AG09309 (cell line): ENCODE measurements around the gene METTL25.

Experiments
- DNase-seq: peaks from one replicate; pipeline ENCODE4 v3.0.0-alpha.2; 2010; ENCODE audit warnings: low read depth
- H3K4me3 ChIP-seq: 2 replicates; pipeline ENCODE4 v1.5.1; 2011; ENCODE audit warnings: mild to moderate bottlenecking, low read depth, low read length, moderate library complexity; ENCODE audit not compliant: control insufficient read depth
- TF ChIP-seq, protein P1 (sequence below): IDR thresholded peaks from 2 replicates; pipeline ENCODE4 v1.5.1; 2011; ENCODE audit warnings: mild to moderate bottlenecking, low read depth, low read length, inconsistent platforms; ENCODE audit not compliant: insufficient read depth, control insufficient read depth; ENCODE audit errors: missing control alignments

METTL25 gene

DNA sequence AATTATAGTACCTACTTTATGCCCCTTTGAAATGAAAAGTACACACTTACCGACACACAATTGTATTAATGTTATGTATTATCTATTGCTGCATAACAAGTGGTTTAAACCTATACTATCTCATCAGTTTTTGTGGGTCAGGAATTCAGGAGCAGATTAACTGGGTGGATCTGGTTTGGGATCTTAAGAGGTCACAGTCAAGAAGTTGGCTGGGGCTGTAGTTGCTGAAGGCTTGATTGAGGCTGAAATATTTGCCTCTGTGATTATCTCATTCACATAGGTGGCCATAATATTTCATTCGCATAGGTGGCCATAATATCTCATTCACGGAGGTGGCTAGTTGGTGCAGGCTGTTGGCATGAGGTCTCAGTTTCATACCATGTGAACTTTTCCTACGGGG lies 5.7 kb downstream of the METTL25 start:
- TF ChIP-seq, protein P1, sequence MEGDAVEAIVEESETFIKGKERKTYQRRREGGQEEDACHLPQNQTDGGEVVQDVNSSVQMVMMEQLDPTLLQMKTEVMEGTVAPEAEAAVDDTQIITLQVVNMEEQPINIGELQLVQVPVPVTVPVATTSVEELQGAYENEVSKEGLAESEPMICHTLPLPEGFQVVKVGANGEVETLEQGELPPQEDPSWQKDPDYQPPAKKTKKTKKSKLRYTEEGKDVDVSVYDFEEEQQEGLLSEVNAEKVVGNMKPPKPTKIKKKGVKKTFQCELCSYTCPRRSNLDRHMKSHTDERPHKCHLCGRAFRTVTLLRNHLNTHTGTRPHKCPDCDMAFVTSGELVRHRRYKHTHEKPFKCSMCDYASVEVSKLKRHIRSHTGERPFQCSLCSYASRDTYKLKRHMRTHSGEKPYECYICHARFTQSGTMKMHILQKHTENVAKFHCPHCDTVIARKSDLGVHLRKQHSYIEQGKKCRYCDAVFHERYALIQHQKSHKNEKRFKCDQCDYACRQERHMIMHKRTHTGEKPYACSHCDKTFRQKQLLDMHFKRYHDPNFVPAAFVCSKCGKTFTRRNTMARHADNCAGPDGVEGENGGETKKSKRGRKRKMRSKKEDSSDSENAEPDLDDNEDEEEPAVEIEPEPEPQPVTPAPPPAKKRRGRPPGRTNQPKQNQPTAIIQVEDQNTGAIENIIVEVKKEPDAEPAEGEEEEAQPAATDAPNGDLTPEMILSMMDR: no peak
- no peak overlapping the region for H3K4me3 ChIP-seq
- no peak for DNase-seq

DNA sequence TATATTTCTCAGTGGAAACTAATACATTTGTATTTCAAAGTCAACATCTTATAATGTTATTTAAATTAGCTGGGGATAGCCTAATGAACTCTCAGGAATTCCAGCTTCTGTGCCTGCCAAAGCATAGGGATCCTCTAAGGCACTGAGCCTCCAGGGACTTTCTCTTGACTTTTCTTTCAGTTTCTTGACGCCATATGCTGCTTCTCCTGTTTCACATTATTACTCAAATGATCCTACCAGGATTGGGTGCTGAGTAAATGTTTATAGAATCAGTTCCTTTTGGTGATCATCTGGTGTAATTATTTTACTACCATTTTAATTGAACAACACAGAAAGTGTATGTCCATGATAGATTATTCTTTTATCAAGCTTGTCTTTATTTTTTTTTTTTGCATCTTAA lies 7.9 kb downstream of the METTL25 start:
- TF ChIP-seq, protein P1: no peak
- DNase-seq: no peak
- H3K4me3 ChIP-seq: no peak overlapping the region

DNA sequence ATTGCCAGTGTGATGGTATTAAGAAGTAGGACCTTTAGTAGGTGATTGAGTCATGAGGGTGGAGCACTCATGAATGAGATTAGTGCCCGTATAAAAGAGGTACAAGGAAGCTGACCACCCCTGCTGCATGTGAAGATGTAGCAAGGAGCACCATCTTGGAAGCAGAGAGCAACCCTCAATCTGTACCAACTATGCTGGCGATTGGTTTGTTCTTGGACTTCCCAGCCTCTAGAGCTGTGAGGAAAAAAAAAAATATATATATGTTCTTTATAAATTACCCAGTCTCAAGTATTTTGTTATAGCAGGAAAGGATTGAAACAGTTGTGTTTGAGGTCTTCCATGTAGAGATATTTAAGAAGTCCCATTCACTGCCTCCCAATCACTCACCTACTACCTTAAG lies 16.9 kb downstream of the METTL25 start:
- no peak for DNase-seq
- no peak overlapping the region for H3K4me3 ChIP-seq
- TF ChIP-seq, protein P1: no peak

DNA sequence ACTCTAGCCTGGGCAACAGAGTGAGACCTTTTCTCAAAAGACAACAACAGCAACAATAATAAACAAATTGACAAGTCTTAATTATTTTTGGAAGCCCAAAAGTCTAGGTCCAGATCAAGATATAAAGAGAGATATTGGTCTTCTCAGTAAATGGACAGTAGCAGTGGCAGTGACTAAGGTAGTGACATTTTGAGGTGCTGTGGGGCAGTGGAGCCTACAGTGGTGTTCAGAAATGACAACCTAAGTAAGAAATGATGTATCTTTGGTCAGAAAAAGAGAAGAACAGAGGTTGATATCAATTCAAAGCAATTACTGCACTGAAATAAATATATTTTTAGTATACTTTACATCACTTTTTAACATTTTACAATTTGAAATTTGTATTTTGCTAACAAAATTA lies 20.7 kb downstream of the METTL25 start:
- no peak for DNase-seq
- TF ChIP-seq, protein P1: no peak
- no peak overlapping the region for H3K4me3 ChIP-seq

DNA sequence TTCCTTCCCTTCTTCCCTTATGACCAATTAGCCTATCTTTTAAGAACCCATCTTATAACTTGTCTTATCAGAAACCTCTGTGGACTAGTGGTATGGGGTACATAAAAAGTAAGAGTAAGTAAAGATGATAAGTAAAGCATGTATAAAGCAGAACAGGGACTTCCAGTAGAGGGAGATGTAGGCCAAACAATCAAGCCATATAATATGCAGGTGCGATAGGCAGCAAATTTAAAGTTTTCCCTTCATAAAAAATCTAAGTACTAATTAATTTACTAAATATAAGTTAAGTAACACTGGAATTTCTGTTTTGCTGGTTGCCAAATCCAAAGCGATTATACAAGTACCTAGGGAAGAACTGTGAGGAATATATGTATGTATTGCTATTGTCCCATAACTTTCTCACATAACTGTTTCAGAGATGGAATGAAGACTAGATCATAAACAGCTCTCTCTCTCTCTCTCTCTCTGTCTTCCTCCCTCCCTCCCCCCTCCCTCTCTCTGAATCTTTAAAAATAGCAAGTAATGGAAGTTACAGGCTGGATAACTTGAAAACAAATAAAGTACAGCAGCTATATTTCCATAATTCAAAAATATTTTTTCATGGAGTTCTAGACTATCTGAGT lies 25.7 kb downstream of the METTL25 start:
- no peak overlapping the region for H3K4me3 ChIP-seq
- no peak for DNase-seq
- TF ChIP-seq, protein P1: peak; percentile 50

DNA sequence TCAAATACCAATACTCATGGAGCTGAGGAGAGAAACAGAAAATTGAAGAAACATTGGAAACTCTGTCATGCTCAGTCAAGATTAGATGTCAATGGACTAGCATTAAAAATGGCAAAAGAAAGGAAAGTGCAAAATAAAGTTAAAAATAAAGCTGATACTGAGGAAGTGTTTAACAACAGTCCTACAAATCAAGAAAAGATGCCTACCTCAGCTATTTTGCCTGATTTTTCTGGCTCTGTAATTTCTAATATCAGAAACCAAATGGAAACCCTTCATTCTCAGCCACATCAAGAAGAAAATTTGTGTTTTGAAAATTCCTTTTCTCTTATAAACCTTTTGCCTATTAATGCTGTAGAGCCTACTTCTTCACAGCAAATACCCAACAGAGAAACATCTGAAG lies 40.5 kb downstream of the METTL25 start:
- TF ChIP-seq, protein P1: no peak
- DNase-seq: no peak

DNA sequence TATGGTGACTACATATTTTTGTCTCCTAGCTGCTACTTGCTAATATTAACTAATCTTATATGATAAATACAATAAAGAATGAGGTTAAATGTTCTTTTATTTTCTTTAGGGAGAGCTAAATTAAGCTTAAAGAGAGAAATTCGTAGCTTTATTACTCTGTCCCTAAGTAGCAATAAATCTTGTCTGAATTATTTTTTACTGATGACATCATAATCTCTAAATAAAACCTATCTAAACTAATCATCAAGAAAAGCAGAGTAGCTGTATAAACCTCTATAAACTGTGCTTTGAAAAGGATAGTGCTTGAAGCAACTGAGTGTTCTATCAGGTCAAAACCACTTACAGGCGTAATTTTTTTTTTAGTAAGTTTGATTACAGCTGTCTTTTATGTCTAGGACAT lies 42.5 kb downstream of the METTL25 start:
- H3K4me3 ChIP-seq: no peak overlapping the region
- no peak for DNase-seq
- TF ChIP-seq, protein P1: no peak

More for the DNA sequence above, 40.5 kb downstream of the METTL25 start:
- H3K4me3 ChIP-seq: no peak overlapping the region
